ENCODE measurements around the gene IFNL4. TPM values are rescaled to one million over a fixed set of nuclear protein-coding genes. Genes with fewer than 3 reads are reported as not detected.
"Not testable (repeated sequence)": the region's sequence is repeated elsewhere in the genome, so short reads cannot be mapped to it uniquely, and the experiment has no call there.

The IFNL4 gene
- total RNA-seq, 2 experiments from 2014 or later, result not detected

GRCh38 chr19:39237200-39238184 is 11.2 kb downstream of the IFNL4 start:
- H3K27ac Mint-ChIP-seq, result peak overlapping the region; percentile 79
- CTCF ChIA-PET, result interaction anchor here (0.9 to 1.2 kb wide), 3 partner anchors 19 to 174 kb away, joined by 3 to 4 read pairs (median 3); no protein-coding TSS in a partner anchor
- no peaks in the 10 kb centered on the region for H3K36me3 Mint-ChIP-seq (ENCODE audit: low read depth)
- H3K4me1 Mint-ChIP-seq (ENCODE audit: low read depth), result peaks cover 24% of the 10 kb centered on the region
- H3K9me3 Mint-ChIP-seq, result no peaks in the 10 kb centered on the region
- no peaks in the 10 kb centered on the region for H3K27me3 Mint-ChIP-seq (ENCODE audit: low read depth)
- intact Hi-C loops (cut with micrococcal nuclease), result no loop called here
- peak; percentile 74 for DNase-seq
- peak overlapping the region; percentile 73 for H3K4me3 Mint-ChIP-seq

- Mint-ChIP-seq H3K4me3 (no peak overlapping the region), H3K9me3 (no peaks in the 10 kb centered on the region), H3K27ac (no peak overlapping the region), H3K27me3 (ENCODE audit: low read depth) (no peaks in the 10 kb centered on the region), H3K4me1 (ENCODE audit: low read depth) (peaks cover 24% of the 10 kb centered on the region), H3K36me3 (ENCODE audit: low read depth) (no peaks in the 10 kb centered on the region)
- intact Hi-C loops (cut with micrococcal nuclease), result no loop called here
- DNase-seq, result peak; percentile 25
- CTCF ChIA-PET, result no interaction called here
These were observed 12.1 kb downstream of the IFNL4 start for GRCh38 chr19:39236527-39236926.

DNA sequence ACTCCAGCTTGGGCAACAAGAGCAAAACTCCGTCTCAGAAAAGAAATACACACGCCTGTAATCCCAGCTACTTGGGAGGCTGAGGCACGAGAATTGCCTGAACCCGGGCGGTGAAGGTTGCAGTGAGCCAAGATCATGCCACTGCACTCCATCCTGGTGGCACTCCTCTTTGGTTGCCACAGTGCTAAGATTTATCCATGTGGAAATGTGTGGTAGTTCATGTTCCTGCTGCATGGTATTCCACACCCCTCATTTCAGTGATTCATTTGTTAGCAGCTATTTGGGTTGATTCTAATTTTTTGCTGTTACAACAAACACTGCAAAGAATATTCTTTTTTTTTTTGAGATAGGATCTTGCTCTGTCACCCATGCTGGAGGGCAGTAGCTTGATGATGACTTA is 15.9 kb downstream of the IFNL4 start:
- H3K9me3 Mint-ChIP-seq, result no peaks in the 10 kb centered on the region
- H3K27ac Mint-ChIP-seq, result no peak overlapping the region
- no peaks in the 10 kb centered on the region for H3K27me3 Mint-ChIP-seq (ENCODE audit: low read depth)

GRCh38 chr19:39230096-39230764 is 18.4 kb downstream of the IFNL4 start:
- DNase-seq, result no peak
- no peaks in the 10 kb centered on the region for H3K4me1 Mint-ChIP-seq (ENCODE audit: low read depth)
- H3K4me3 Mint-ChIP-seq, result no peak overlapping the region
- H3K36me3 Mint-ChIP-seq (ENCODE audit: low read depth), result no peaks in the 10 kb centered on the region
- H3K27me3 Mint-ChIP-seq (ENCODE audit: low read depth), result no peaks in the 10 kb centered on the region
- intact Hi-C loops (cut with micrococcal nuclease), result no loop called here
- no peaks in the 10 kb centered on the region for H3K9me3 Mint-ChIP-seq
- CTCF ChIA-PET, result no interaction called here
- no peak overlapping the region for H3K27ac Mint-ChIP-seq

More for the DNA sequence above, 15.9 kb downstream of the IFNL4 start:
- no peaks in the 10 kb centered on the region for H3K36me3 Mint-ChIP-seq (ENCODE audit: low read depth)
- peaks cover 15% of the 10 kb centered on the region for H3K4me1 Mint-ChIP-seq (ENCODE audit: low read depth)
- no peak overlapping the region for H3K4me3 Mint-ChIP-seq
- no peak for DNase-seq
- intact Hi-C loops (cut with micrococcal nuclease), result no loop called here
- CTCF ChIA-PET, result no interaction called here

- Mint-ChIP-seq H3K4me1 (ENCODE audit: low read depth) (no peaks in the 10 kb centered on the region), H3K36me3 (ENCODE audit: low read depth) (no peaks in the 10 kb centered on the region), H3K9me3 (no peaks in the 10 kb centered on the region), H3K27me3 (ENCODE audit: low read depth) (peaks cover 8% of the 10 kb centered on the region), H3K27ac (no peak overlapping the region), H3K4me3 (no peak overlapping the region)
- DNase-seq, result no peak
- intact Hi-C loops (cut with micrococcal nuclease), result no loop called here
- CTCF ChIA-PET, result no interaction called here
These were observed 23.7 kb downstream of the IFNL4 start for GRCh38 chr19:39224910-39225309.

GRCh38 chr19:39223703-39224279 is 24.9 kb downstream of the IFNL4 start:
- CTCF ChIA-PET, result interaction anchor here (0.6 kb wide), 1 partner anchor 335 kb away, joined by 3 read pairs; no protein-coding TSS in a partner anchor
- Mint-ChIP-seq H3K27ac (no peak overlapping the region), H3K4me3 (no peak overlapping the region), H3K36me3 (ENCODE audit: low read depth) (no peaks in the 10 kb centered on the region), H3K9me3 (no peaks in the 10 kb centered on the region), H3K4me1 (ENCODE audit: low read depth) (no peaks in the 10 kb centered on the region), H3K27me3 (ENCODE audit: low read depth) (peaks cover 10% of the 10 kb centered on the region)
- DNase-seq, result peak; percentile 57
- intact Hi-C loops (cut with micrococcal nuclease), result no loop called here

GRCh38 chr19:39219108-39219507 is 29.5 kb downstream of the IFNL4 start:
- not testable (repeated sequence) for H3K4me3 Mint-ChIP-seq; H3K27ac Mint-ChIP-seq; DNase-seq; H3K9me3 Mint-ChIP-seq; H3K4me1 Mint-ChIP-seq (ENCODE audit: low read depth); H3K36me3 Mint-ChIP-seq (ENCODE audit: low read depth)
- intact Hi-C loops (cut with micrococcal nuclease), result loop anchor here (10.0 kb wide), 1 partner anchor 316 kb away; the partner anchor contains the start of gene EID2B
- CTCF ChIA-PET, result interaction anchor here (0.6 to 1.2 kb wide), 2 partner anchors 19 to 260 kb away, joined by 3 to 4 read pairs; no protein-coding TSS in a partner anchor
- peaks cover 13% of the 10 kb centered on the region for H3K27me3 Mint-ChIP-seq (ENCODE audit: low read depth)

- intact Hi-C loops (cut with micrococcal nuclease), result loop anchor here (10.0 kb wide), 1 partner anchor 316 kb away; the partner anchor contains the start of gene EID2B
- Mint-ChIP-seq H3K4me3 (no peak overlapping the region), H3K4me1 (ENCODE audit: low read depth) (no peaks in the 10 kb centered on the region), H3K27ac (no peak overlapping the region), H3K9me3 (no peaks in the 10 kb centered on the region), H3K36me3 (ENCODE audit: low read depth) (no peaks in the 10 kb centered on the region), H3K27me3 (ENCODE audit: low read depth) (peaks cover 9% of the 10 kb centered on the region)
- CTCF ChIA-PET, result interaction anchor here (0.6 to 1.2 kb wide), 2 partner anchors 19 to 259 kb away, joined by 3 to 4 read pairs; no protein-coding TSS in a partner anchor
- DNase-seq, result no peak
These were observed 30.2 kb downstream of the IFNL4 start for GRCh38 chr19:39218230-39219007.

DNA sequence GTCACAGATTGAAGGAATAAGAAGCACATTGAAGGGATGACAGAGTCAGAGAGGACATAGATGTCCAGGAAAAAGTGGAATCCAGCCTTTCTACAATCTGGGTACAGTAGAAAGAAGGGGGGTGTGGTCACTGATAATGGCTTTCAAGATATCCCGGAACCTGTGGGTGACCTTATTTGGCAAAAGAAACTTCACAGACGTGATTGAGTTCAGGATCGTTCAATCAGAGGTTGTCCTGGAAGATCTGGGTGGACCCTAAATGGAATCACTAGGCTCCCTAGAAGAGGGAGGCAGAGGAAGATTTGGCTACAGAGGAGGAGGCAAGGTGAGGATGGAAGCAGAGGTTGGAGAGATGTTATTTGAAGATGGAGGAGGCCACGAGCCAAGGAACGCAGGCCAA is 31.6 kb downstream of the IFNL4 start:
- H3K27ac Mint-ChIP-seq, result no peak overlapping the region
- H3K27me3 Mint-ChIP-seq (ENCODE audit: low read depth), result peaks cover 7% of the 10 kb centered on the region
- no peaks in the 10 kb centered on the region for H3K4me1 Mint-ChIP-seq (ENCODE audit: low read depth)
- intact Hi-C loops (cut with micrococcal nuclease), result loop anchor here (10.0 kb wide), 1 partner anchor 318 kb away; the partner anchor contains the start of gene EID2B
- CTCF ChIA-PET, result interaction anchor here (1.0 to 1.6 kb wide), 3 partner anchors 14 to 111 kb away, joined by 3 to 6 read pairs (median 4); no protein-coding TSS in a partner anchor
- no peaks in the 10 kb centered on the region for H3K36me3 Mint-ChIP-seq (ENCODE audit: low read depth)
- H3K4me3 Mint-ChIP-seq, result no peak overlapping the region
- no peak for DNase-seq
- H3K9me3 Mint-ChIP-seq, result no peaks in the 10 kb centered on the region

DNA sequence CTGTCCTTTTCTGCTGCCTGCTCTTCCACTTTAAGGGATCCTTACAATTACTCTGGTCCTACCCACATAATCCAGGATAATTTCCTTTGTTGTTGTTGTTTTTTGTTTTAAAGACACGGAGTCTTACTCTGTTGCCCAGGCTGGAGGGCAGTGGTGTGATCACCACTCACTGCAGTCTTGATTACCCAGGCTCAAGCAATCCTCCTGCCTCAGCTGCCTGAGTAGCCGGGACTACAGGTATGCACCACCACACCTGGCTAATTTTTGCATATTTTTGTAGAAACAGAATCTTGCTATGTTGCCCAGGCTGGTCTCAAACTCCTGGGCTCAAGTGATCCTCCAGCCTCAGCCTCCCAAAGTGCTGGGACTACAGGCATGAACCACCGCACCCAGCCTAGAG is 33.3 kb downstream of the IFNL4 start:
- H3K9me3 Mint-ChIP-seq; H3K4me1 Mint-ChIP-seq (ENCODE audit: low read depth); H3K27ac Mint-ChIP-seq; H3K4me3 Mint-ChIP-seq; H3K36me3 Mint-ChIP-seq (ENCODE audit: low read depth); DNase-seq; H3K27me3 Mint-ChIP-seq (ENCODE audit: low read depth): not testable (repeated sequence)
- intact Hi-C loops (cut with micrococcal nuclease), result loop anchor here (10.0 kb wide), 1 partner anchor 319 kb away; the partner anchor contains the start of gene EID2B
- CTCF ChIA-PET, result interaction anchor here (2.2 kb wide), 1 partner anchor 113 kb away, joined by 13 read pairs; no protein-coding TSS in a partner anchor

DNA sequence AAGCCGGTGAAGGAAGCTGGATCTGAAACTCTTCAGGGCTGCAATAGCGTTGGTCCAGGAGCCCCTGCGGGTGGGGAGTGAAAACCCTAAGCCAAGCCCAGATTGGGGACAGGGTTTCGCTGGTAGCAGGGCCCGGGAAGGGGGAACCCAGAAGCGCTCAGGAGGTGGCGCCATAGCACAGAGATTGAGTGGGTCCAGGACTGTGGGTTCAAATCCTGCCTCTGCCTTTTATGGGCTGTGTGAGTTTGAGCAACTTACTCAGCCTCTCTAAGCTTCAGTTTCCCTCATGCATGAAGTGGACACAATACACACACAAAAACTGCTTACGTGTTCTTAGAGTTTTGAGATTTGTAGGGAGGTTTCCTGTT is 36.3 kb downstream of the IFNL4 start:
- CTCF ChIA-PET, result interaction anchor here (0.8 to 1.7 kb wide), 7 partner anchors 87 to 124 kb away, joined by 3 to 7 read pairs (median 4); partner anchors contain the start of genes GMFG and PAK4
- H3K4me1 Mint-ChIP-seq (ENCODE audit: low read depth), result no peaks in the 10 kb centered on the region
- no peak overlapping the region for H3K4me3 Mint-ChIP-seq
- peak; percentile 84 for DNase-seq
- intact Hi-C loops (cut with micrococcal nuclease), result loop anchor here (1.0 to 10.0 kb wide), 4 partner anchors 116 to 322 kb away; partner anchors contain the start of genes EID2B and PLEKHG2
- no peaks in the 10 kb centered on the region for H3K36me3 Mint-ChIP-seq (ENCODE audit: low read depth)
- H3K9me3 Mint-ChIP-seq, result no peaks in the 10 kb centered on the region
- H3K27me3 Mint-ChIP-seq (ENCODE audit: low read depth), result peaks cover 2% of the 10 kb centered on the region
- no peak overlapping the region for H3K27ac Mint-ChIP-seq
